Measurements from ENCODE around the gene PEAK3. TPM values are rescaled to one million over a fixed set of nuclear protein-coding genes. Genes with fewer than 3 reads are reported as not detected.
A peak's percentile ranks its signal among the peaks of the same experiment; 100 is the strongest.

Gene PEAK3
- 0.11 and 0.18 TPM in 2 replicates for total RNA-seq

- DNase-seq (ENCODE audit: low spot score), result no peak
- Mint-ChIP-seq H3K4me1 (ENCODE audit: low read depth) (peaks cover 4% of the 10 kb centered on the region), H3K36me3 (ENCODE audit: low read depth) (peaks cover 1% of the 10 kb centered on the region), H3K27ac (peak within 1 kb of the TSS; percentile 28), H3K4me3 (ENCODE audit: low read depth) (peak within 1 kb of the TSS; percentile 51), H3K27me3 (ENCODE audit: low read depth) (peaks cover 5% of the 10 kb centered on the region), H3K9me3 (no peaks in the 10 kb centered on the region)
- intact Hi-C loops (cut with micrococcal nuclease), result no loop called here
Measured at GRCh38 chr19:2282062-2282861, at the start of gene PEAK3. Gene PEAK3, minus strand, starts transcription at chr19:2282175. Its CDS starts 1,244 bp downstream, at chr19:2280931.

- Mint-ChIP-seq H3K36me3 (ENCODE audit: low read depth) (peaks cover 27% of the 10 kb centered on the region), H3K27me3 (ENCODE audit: low read depth) (no peaks in the 10 kb centered on the region), H3K4me1 (ENCODE audit: low read depth) (peaks cover 42% of the 10 kb centered on the region), H3K4me3 (ENCODE audit: low read depth) (peak overlapping the region; percentile 56), H3K9me3 (peaks cover 3% of the 10 kb centered on the region), H3K27ac (peak overlapping the region; percentile 62)
- no peak for DNase-seq (ENCODE audit: low spot score)
- intact Hi-C loops (cut with micrococcal nuclease), result no loop called here
Measured at GRCh38 chr19:2330632-2331284, 48.8 kb upstream of the PEAK3 start.

GRCh38 chr19:2330255-2330631 is 48.3 kb upstream of the PEAK3 start:
- H3K27ac Mint-ChIP-seq, result peak overlapping the region; percentile 62
- intact Hi-C loops (cut with micrococcal nuclease), result no loop called here
- H3K4me1 Mint-ChIP-seq (ENCODE audit: low read depth), result peaks cover 46% of the 10 kb centered on the region
- DNase-seq (ENCODE audit: low spot score), result no peak
- peaks cover 30% of the 10 kb centered on the region for H3K36me3 Mint-ChIP-seq (ENCODE audit: low read depth)
- peak overlapping the region; percentile 56 for H3K4me3 Mint-ChIP-seq (ENCODE audit: low read depth)
- no peaks in the 10 kb centered on the region for H3K9me3 Mint-ChIP-seq
- no peaks in the 10 kb centered on the region for H3K27me3 Mint-ChIP-seq (ENCODE audit: low read depth)

GRCh38 chr19:2329501-2329916 is 47.5 kb upstream of the PEAK3 start:
- DNase-seq (ENCODE audit: low spot score), result no peak

GRCh38 chr19:2329149-2329478 is 47.1 kb upstream of the PEAK3 start:
- no peaks in the 10 kb centered on the region for H3K9me3 Mint-ChIP-seq
- no peak for DNase-seq (ENCODE audit: low spot score)
- intact Hi-C loops (cut with micrococcal nuclease), result loop anchor here (5.0 kb wide), 2 partner anchors 57 to 92 kb away; partner anchors contain the start of genes PLEKHJ1 and SF3A2
- peak overlapping the region; percentile 72 for H3K27ac Mint-ChIP-seq
- peak overlapping the region; percentile 100 for H3K4me3 Mint-ChIP-seq (ENCODE audit: low read depth)
- peaks cover 46% of the 10 kb centered on the region for H3K4me1 Mint-ChIP-seq (ENCODE audit: low read depth)
- peaks cover 38% of the 10 kb centered on the region for H3K36me3 Mint-ChIP-seq (ENCODE audit: low read depth)
- H3K27me3 Mint-ChIP-seq (ENCODE audit: low read depth), result no peaks in the 10 kb centered on the region

More at GRCh38 chr19:2329501-2329916, 47.5 kb upstream of the PEAK3 start:
- H3K4me1 Mint-ChIP-seq (ENCODE audit: low read depth), result peaks cover 46% of the 10 kb centered on the region
- H3K9me3 Mint-ChIP-seq, result no peaks in the 10 kb centered on the region
- peak overlapping the region; percentile 100 for H3K4me3 Mint-ChIP-seq (ENCODE audit: low read depth)
- peak overlapping the region; percentile 72 for H3K27ac Mint-ChIP-seq
- no peaks in the 10 kb centered on the region for H3K27me3 Mint-ChIP-seq (ENCODE audit: low read depth)
- H3K36me3 Mint-ChIP-seq (ENCODE audit: low read depth), result peaks cover 34% of the 10 kb centered on the region
- intact Hi-C loops (cut with micrococcal nuclease), result loop anchor here (5.0 kb wide), 2 partner anchors 57 to 92 kb away; partner anchors contain the start of genes PLEKHJ1 and SF3A2

GRCh38 chr19:2328401-2329148 is 46.6 kb upstream of the PEAK3 start, which contains the start of the genes LSM7 and SPPL2B:
Gene LSM7, minus strand, starts transcription at chr19:2328586. Its CDS starts 20 bp downstream, at chr19:2328566.
Gene SPPL2B, plus strand, starts transcription at chr19:2328684. Its CDS starts 26 bp downstream, at chr19:2328710.
- peaks cover 39% of the 10 kb centered on the region for H3K36me3 Mint-ChIP-seq (ENCODE audit: low read depth)
- intact Hi-C loops (cut with micrococcal nuclease), result loop anchor here (5.0 kb wide), 2 partner anchors 56 to 91 kb away; partner anchors contain the start of genes PLEKHJ1 and SF3A2

GRCh38 chr19:2327773-2328400 is 45.9 kb upstream of the PEAK3 start:
- peak; percentile 76 for DNase-seq (ENCODE audit: low spot score)
- Mint-ChIP-seq H3K27me3 (ENCODE audit: low read depth) (no peaks in the 10 kb centered on the region), H3K4me3 (ENCODE audit: low read depth) (peak overlapping the region; percentile 100), H3K4me1 (ENCODE audit: low read depth) (peaks cover 44% of the 10 kb centered on the region), H3K9me3 (no peaks in the 10 kb centered on the region), H3K36me3 (ENCODE audit: low read depth) (peaks cover 40% of the 10 kb centered on the region), H3K27ac (peak overlapping the region; percentile 100)
- intact Hi-C loops (cut with micrococcal nuclease), result loop anchor here (5.0 kb wide), 2 partner anchors 56 to 91 kb away; partner anchors contain the start of genes PLEKHJ1 and SF3A2

More at GRCh38 chr19:2328401-2329148, 46.6 kb upstream of the PEAK3 start, which contains the start of the genes LSM7 and SPPL2B:
- DNase-seq (ENCODE audit: low spot score), result peak; percentile 90
- no peaks in the 10 kb centered on the region for H3K27me3 Mint-ChIP-seq (ENCODE audit: low read depth)
- no peaks in the 10 kb centered on the region for H3K9me3 Mint-ChIP-seq
- peaks cover 44% of the 10 kb centered on the region for H3K4me1 Mint-ChIP-seq (ENCODE audit: low read depth)
- H3K27ac Mint-ChIP-seq, result peak within 1 kb of the TSS; percentile 100
- peak within 1 kb of the TSS; percentile 100 for H3K4me3 Mint-ChIP-seq (ENCODE audit: low read depth)

GRCh38 chr19:2326699-2327360 is 44.9 kb upstream of the PEAK3 start:
- DNase-seq (ENCODE audit: low spot score), result no peak
- H3K27me3 Mint-ChIP-seq (ENCODE audit: low read depth), result no peaks in the 10 kb centered on the region
- peaks cover 42% of the 10 kb centered on the region for H3K36me3 Mint-ChIP-seq (ENCODE audit: low read depth)
- H3K4me3 Mint-ChIP-seq (ENCODE audit: low read depth), result peak overlapping the region; percentile 100
- intact Hi-C loops (cut with micrococcal nuclease), result loop anchor here (5.0 kb wide), 2 partner anchors 55 to 90 kb away; partner anchors contain the start of genes PLEKHJ1 and SF3A2
- H3K27ac Mint-ChIP-seq, result peak overlapping the region; percentile 97
- H3K9me3 Mint-ChIP-seq, result no peaks in the 10 kb centered on the region
- H3K4me1 Mint-ChIP-seq (ENCODE audit: low read depth), result peaks cover 39% of the 10 kb centered on the region

GRCh38 chr19:2325281-2326046 is 43.5 kb upstream of the PEAK3 start:
- Mint-ChIP-seq H3K9me3 (no peaks in the 10 kb centered on the region), H3K27me3 (ENCODE audit: low read depth) (no peaks in the 10 kb centered on the region), H3K4me3 (ENCODE audit: low read depth) (peak overlapping the region; percentile 43), H3K4me1 (ENCODE audit: low read depth) (peaks cover 35% of the 10 kb centered on the region), H3K27ac (peak overlapping the region; percentile 59), H3K36me3 (ENCODE audit: low read depth) (peaks cover 42% of the 10 kb centered on the region)
- intact Hi-C loops (cut with micrococcal nuclease), result loop anchor here (5.0 kb wide), 2 partner anchors 53 to 88 kb away; partner anchors contain the start of genes PLEKHJ1 and SF3A2
- DNase-seq (ENCODE audit: low spot score), result no peak

- Mint-ChIP-seq H3K9me3 (no peaks in the 10 kb centered on the region), H3K27ac (no peak overlapping the region), H3K4me1 (ENCODE audit: low read depth) (peaks cover 26% of the 10 kb centered on the region), H3K27me3 (ENCODE audit: low read depth) (no peaks in the 10 kb centered on the region), H3K36me3 (ENCODE audit: low read depth) (peaks cover 40% of the 10 kb centered on the region), H3K4me3 (ENCODE audit: low read depth) (no peak overlapping the region)
- no peak for DNase-seq (ENCODE audit: low spot score)
- intact Hi-C loops (cut with micrococcal nuclease), result no loop called here
Measured at GRCh38 chr19:2324220-2324948, 42.4 kb upstream of the PEAK3 start.
